HG03354 (cell line): ENCODE data around the gene GOLM1.

Experiments
- ATAC-seq: cut with Tn5 transposase; IDR thresholded peaks from one replicate; pipeline ENCODE4 v1.9.1; 2021; ENCODE audit warnings: mild to moderate bottlenecking; ENCODE audit not compliant: unreplicated experiment, poor library complexity, severe bottlenecking

Gene GOLM1

GRCh38 chr9:86009133-86009532 lies 90.2 kb downstream of the GOLM1 start:
- no peak for ATAC-seq

- ATAC-seq, result no peak
Measured at GRCh38 chr9:86005253-86005775, 94.0 kb downstream of the GOLM1 start.

GRCh38 chr9:85995599-85995998 lies 103.8 kb downstream of the GOLM1 start:
- no peak for ATAC-seq

- no peak for ATAC-seq
Measured at GRCh38 chr9:85995097-85995496, 104.3 kb downstream of the GOLM1 start.

GRCh38 chr9:85994191-85994590 lies 105.2 kb downstream of the GOLM1 start:
- no peak for ATAC-seq

GRCh38 chr9:85987236-85987635 lies 112.1 kb downstream of the GOLM1 start:
- no peak for ATAC-seq

- ATAC-seq, result no peak
Measured at GRCh38 chr9:85984457-85984856, 114.9 kb downstream of the GOLM1 start.

- ATAC-seq, result no peak
Measured at GRCh38 chr9:85981369-85981768, 118.0 kb downstream of the GOLM1 start.

- no peak for ATAC-seq
Measured at GRCh38 chr9:85978496-85978895, 120.9 kb downstream of the GOLM1 start.
